Measurements from ENCODE around the gene ZNF837.
"Not testable (repeated sequence)": the region's sequence is repeated elsewhere in the genome, so short reads cannot be mapped to it uniquely, and the experiment has no call there.

ZNF837 gene

DNA sequence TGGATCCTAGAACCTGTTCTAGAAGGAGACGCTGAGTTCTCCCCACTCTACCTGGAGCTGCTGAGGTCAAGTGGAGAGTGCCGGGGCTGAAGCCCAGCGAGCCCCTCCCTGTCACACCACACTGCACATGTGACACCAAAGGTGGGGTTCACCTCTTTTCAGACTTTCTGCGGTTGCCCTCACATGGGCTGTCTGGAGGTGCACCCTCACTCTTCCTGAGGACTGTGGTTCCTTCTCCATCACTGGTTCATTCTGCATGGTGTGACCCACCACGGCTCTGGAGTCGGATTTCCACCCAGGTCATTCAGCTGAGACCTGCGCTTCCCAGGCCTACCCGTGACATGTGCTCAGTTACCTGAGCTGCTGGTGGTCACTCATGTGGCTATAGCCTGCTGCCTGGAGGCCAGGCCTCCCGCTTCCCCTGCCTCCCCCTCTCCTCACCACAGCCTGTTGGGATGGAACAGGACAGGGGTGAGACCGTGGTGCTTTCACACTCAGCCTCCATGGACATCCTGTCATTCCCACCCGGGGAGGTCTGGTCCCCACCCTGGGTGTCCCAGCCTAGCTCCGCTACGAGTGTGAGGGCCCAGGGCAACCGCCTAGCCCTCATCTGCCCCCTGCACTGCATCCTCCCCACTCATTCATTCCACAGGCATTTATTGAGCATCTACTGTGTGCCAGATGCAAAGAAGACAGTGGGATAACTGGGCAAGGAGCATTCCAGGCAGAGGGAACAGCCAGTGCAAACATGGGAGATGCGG is 26.9 kb downstream of the ZNF837 start:
- DNase-seq = no peak

DNA sequence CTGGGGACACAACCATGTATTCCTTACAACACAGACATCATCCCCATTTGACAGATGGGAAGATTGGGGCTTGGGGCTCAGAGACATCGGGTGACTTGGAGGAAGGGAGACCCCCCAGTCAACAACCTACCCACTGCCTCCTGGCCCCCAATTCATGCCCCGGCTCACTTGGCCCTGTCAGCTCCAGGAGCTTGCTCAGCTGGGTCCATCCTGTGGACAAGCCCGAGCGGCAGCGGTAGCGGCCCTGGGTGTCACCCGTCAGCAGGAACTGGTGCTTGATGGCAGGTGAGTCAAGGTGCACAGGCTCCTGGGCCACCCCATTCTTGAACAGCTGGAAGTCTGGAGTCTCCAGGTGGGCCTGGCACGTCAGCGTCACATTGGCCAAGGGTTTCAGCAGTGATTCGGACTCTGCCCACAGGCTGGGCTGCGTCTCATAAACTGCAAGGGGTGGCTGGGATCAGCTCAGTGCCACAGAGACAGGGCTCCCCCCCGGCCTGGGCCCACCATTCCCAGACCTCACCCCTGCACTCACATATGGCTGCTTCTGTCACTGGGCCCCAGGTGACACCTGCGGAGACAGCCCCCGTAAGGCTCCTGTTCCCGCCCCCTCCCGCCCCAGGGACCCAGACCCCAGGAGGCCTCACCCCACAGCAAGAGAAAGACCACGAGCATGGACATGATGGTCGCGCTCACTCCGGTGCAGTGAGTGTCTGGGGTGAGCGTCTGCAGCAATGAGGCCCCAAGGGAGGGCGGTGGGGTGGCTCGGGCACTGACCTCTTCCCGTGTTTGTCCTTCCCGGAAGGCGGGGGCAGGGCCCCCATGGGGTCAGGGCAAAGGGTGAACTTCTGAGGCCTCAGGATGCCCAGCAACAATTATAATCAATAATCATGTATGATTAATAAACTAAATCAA is 27.8 kb downstream of the ZNF837 start, which contains the start of gene A1BG:
A1BG (minus strand) TSS at position 733 of the 912 bp plus-strand sequence; CDS start at position 678, 55 bp downstream.
- no peak for ATAC-seq (replicated peaks)
- H3K4me1 Mint-ChIP-seq = peaks cover 18 to 45% of the 10 kb centered on the region in 2 donors
- no peak within 1 kb of the TSS for H3K4me3 Mint-ChIP-seq
- H3K27me3 Mint-ChIP-seq = peaks cover 0 to 8% of the 10 kb centered on the region in 2 donors
- peaks cover 36 to 45% of the 10 kb centered on the region in 2 donors for H3K36me3 Mint-ChIP-seq
- peak within 1 kb of the TSS; percentile 14 for H3K27ac Mint-ChIP-seq
- no peaks in the 10 kb centered on the region for H3K9me3 Mint-ChIP-seq
- DNase-seq = no peak

More for the DNA sequence above, 26.9 kb downstream of the ZNF837 start:
- H3K27ac Mint-ChIP-seq = peak overlapping the region; percentile 14
- peaks cover 0 to 12% of the 10 kb centered on the region in 2 donors for H3K27me3 Mint-ChIP-seq
- H3K36me3 Mint-ChIP-seq = peaks cover 36 to 47% of the 10 kb centered on the region in 2 donors
- no peaks in the 10 kb centered on the region for H3K9me3 Mint-ChIP-seq
- H3K4me3 Mint-ChIP-seq = no peak overlapping the region
- H3K4me1 Mint-ChIP-seq = peaks cover 17 to 45% of the 10 kb centered on the region in 2 donors
- ATAC-seq (replicated peaks) = no peak

DNA sequence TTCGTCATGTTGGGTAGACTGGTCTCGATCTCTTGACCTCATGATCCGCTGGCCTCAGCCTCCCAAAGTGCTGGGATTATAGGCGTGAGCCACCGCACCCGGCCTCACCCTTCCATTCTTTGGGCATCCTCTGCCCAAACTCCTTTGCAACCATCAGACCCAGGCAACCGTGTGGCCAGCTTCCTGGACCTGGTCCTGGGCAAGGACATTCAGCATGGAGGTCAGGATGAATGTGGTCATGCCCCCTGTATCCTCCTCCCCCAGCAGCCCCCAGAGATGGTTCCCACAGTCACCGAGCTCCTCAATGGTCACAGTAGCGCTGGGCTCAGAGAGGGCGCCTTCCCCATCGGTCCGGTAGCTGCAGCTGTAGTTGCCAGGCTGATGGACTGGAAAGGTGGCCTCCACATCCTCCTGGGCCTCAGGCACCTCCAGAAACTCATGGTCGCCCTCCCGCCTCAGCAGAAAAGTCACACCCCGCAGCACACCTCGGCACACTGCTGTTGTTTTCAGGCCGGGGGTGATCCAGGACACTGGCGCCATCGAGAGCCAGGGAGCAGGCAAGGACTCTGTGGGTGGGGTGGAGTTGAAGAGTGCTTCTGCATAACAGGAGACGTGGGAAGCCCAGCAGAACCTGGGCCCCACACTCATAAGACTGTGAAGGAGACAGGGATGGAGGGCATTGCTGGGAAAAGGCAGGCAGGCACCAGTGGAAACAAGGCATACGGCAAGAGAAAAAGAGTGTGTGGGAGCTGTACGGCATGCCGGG is 28.7 kb downstream of the ZNF837 start:
- no peak overlapping the region for H3K27ac Mint-ChIP-seq
- H3K9me3 Mint-ChIP-seq = no peaks in the 10 kb centered on the region
- peaks cover 35 to 39% of the 10 kb centered on the region in 2 donors for H3K36me3 Mint-ChIP-seq
- H3K27me3 Mint-ChIP-seq = no peaks in the 10 kb centered on the region
- no peak overlapping the region for H3K4me3 Mint-ChIP-seq
- ATAC-seq (replicated peaks) (no peak), DNase-seq (no peak)
- H3K4me1 Mint-ChIP-seq = peaks cover 16 to 45% of the 10 kb centered on the region in 2 donors

DNA sequence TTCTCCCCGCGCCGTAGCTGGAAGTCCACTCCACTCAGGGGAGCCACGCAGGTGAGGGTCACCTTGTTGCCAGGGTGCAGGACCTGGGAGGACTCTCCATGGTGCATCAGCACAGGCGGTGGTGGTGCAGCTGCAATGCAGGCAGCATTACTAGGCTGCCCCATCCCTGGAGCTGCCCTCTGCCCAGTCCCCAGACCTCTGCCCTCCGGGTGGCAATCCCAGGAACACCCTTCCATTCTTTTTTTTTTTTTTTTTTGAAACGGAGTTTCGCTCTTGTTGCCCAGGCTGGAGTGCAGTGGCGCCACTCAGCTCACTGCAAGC is 29.3 kb downstream of the ZNF837 start:
- H3K27me3 Mint-ChIP-seq = no peaks in the 10 kb centered on the region
- no peak overlapping the region for H3K27ac Mint-ChIP-seq
- peaks cover 17 to 44% of the 10 kb centered on the region in 2 donors for H3K4me1 Mint-ChIP-seq
- no peak for ATAC-seq (replicated peaks)
- no peak for DNase-seq
- H3K36me3 Mint-ChIP-seq = peaks cover 35 to 39% of the 10 kb centered on the region in 2 donors
- no peak overlapping the region for H3K4me3 Mint-ChIP-seq
- no peaks in the 10 kb centered on the region for H3K9me3 Mint-ChIP-seq

DNA sequence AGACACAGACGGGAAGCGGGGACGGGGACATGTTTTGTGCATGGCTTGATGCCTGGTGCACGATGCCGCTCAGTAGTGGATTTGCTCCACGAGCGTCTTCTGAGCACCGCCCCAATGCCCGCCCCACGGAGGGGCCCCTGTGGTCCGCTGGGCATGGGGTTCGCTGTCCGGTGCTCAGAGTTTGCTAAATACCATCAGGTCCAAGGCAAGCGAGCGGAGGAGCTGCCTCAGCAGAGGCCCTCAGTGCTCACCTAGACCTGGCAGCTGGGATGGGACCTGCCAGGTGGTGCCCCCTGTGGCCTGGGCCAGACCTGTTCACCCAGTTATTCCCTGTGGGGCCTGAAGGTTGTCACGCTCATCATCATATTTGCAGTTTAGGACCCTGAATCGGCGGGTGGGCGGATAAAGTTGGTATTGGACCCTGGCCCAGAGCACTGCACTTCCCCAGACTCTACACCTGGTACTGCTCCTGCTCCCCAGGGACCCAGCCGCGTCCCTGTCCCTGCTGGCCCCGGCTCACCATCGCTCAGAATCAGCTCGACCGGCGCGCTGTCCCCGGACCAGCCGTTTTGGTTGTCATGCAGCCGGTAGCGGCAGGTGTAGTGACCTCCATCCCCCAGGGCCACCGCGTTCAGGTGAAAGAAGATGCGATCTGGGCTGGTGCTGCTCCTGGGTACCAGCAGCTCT is 29.8 kb downstream of the ZNF837 start:
- no peaks in the 10 kb centered on the region for H3K27me3 Mint-ChIP-seq
- peaks cover 35 to 39% of the 10 kb centered on the region in 2 donors for H3K36me3 Mint-ChIP-seq
- no peaks in the 10 kb centered on the region for H3K9me3 Mint-ChIP-seq
- H3K27ac Mint-ChIP-seq = no peak overlapping the region
- no peak for DNase-seq
- peak overlapping the region in 1 of 2 donors; percentile 32 for H3K4me3 Mint-ChIP-seq
- peaks cover 16 to 44% of the 10 kb centered on the region in 2 donors for H3K4me1 Mint-ChIP-seq
- no peak for ATAC-seq (replicated peaks)

DNA sequence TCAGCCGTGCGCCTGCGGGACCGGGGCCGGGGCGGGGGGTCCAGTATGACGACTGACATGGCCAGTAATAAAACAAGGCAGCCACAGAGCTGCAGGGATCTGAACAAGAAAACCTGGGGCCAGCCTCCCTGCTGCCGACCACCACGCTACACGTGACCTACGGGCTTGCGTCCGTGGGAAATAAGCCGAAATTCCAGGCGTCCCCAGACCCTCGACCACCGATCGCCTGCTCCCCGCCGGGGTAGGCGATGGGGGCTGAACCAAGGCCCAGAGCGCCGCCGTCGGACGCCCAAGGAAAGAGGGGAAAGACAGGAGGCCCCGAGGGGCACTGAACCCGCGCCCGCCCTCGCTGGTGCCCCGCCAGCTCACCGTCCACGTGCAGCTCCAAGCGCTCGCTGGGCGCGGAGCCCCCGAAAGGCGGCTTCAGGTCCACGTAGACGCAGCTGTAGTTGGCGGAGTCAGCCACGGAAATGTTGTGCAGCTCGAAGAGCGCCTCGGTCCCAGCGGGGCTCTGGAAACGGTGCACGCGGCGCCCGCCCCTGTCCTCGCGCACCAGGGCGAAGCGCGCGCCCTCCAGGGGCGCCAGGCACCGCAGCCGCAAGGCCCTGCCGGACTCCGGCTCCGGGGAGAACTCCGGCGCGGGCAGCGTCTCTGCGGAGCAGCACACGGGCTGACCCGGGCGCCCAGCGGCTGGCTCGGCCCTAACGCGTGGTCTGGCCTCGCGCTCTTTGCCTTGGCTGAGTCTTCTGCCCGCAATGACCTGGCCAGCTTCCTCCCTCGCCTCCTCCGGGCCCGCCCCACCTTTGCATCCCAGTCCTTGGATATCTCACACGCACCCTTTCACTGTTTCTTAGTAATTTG is 30.6 kb downstream of the ZNF837 start:
- Mint-ChIP-seq H3K9me3 (no peaks in the 10 kb centered on the region), H3K27ac (no peak overlapping the region), H3K4me1 (peaks cover 20 to 48% of the 10 kb centered on the region in 2 donors), H3K36me3 (peaks cover 37 to 43% of the 10 kb centered on the region in 2 donors), H3K4me3 (peak overlapping the region; percentile 61 to 73), H3K27me3 (no peaks in the 10 kb centered on the region)
- DNase-seq (no peak), ATAC-seq (replicated peaks) (no peak)

DNA sequence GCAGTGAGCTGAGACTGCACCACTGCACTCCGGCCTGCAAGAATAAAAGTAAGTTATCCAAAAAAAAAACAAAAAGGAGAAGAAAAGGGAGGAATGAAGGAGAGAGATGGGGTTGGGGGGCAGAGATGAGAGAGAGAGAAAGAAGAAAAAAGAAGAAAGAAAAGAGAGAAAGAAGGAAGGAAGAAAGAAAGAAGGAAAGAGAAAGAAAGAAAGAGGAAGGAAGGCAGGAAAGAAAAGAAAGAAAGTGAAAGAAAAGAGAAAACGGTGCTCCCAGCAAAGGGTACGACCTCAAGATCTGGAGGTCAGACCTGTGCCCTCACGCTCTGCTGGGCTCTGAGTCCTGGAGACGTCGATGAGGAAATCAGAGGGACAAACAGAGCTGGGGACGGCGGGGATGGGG is 31.2 kb downstream of the ZNF837 start:
- Mint-ChIP-seq H3K4me3 (peak overlapping the region; percentile 61 to 73), H3K36me3 (peaks cover 37 to 42% of the 10 kb centered on the region in 2 donors), H3K9me3 (no peaks in the 10 kb centered on the region), H3K27me3 (no peaks in the 10 kb centered on the region), H3K4me1 (peaks cover 20 to 48% of the 10 kb centered on the region in 2 donors), H3K27ac (peak overlapping the region; percentile 52)
- DNase-seq (no peak), ATAC-seq (replicated peaks) (no peak)

DNA sequence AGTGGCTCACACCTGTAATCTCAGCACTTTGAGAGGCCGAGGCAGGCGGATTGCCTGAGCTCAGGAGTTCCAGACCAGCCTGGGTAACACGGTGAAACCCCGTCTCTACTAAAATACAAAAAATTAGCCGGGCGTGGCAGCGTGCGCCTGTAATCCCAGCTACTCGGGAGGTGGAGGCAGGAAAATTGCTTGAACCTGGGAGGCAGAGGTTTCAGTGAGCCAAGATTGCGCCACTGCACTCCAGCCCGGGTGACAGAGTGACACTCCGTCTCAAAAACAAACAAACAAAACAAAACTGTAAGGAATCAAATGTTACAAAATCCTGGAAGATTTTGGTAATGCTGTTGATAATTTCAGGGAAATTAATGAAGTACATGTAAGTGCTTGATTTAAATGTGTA is 32.8 kb downstream of the ZNF837 start:
- Mint-ChIP-seq H3K4me1 (peaks cover 20 to 48% of the 10 kb centered on the region in 2 donors), H3K4me3 (peak overlapping the region; percentile 91 to 99), H3K36me3 (peaks cover 33 to 35% of the 10 kb centered on the region in 2 donors), H3K27ac (peak overlapping the region; percentile 96)
- DNase-seq, H3K9me3 Mint-ChIP-seq, H3K27me3 Mint-ChIP-seq: not testable (repeated sequence)
- ATAC-seq (replicated peaks) = peak; percentile 5 to 10

DNA sequence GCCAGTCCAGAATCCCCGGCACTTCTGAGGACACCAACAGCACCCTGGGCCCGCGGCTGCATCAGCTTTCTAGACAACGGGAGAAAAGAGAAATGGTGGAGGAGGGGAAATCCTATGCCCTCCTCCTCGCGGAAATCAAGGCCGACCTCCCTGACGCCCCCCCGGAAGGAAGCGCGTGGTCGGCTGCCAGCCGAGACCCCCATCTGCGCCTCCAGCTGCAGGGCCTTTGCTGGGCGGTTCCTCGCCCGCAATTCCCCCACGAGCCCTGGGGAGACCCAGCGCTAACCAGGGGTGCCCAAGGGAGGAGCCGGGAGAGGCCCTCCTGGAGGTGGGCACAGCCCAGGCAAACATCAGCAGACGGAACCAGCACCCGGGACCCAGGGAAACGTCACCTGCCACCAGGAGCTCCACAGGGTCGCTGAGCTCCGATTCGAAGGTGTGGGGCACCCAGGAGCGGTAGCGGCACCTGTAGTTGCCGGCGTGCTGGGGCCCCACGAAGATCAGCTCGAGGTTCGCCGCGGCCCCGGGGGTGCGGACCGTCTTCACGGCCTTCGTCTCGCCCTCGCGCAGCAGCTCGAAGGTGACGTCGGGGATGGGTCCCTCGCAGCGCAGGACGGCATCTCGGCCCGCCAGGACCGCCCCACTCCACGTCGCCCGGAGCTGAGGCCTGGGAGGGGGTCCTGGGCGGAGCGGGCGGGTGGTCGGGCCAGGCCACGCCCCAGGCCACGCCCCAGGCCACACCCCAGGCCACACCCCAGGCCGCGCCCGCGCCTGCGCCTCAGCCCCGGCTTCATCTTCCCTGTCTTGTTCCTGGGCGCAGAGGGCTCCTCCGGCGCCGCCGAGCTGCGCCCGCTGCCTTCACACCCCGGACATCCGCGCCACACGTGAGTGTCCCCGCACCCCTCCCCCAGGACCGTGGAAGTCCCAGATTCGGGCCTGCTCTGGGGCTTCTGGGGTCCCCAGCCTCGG is 33.6 kb downstream of the ZNF837 start:
- H3K27me3 Mint-ChIP-seq = no peaks in the 10 kb centered on the region
- ATAC-seq (replicated peaks) = peak; percentile 91 to 95
- peaks cover 19 to 43% of the 10 kb centered on the region in 2 donors for H3K4me1 Mint-ChIP-seq
- H3K4me3 Mint-ChIP-seq = peak overlapping the region; percentile 91 to 99
- H3K9me3 Mint-ChIP-seq = no peaks in the 10 kb centered on the region
- peak; percentile 75 for DNase-seq
- peaks cover 34 to 35% of the 10 kb centered on the region in 2 donors for H3K36me3 Mint-ChIP-seq
- peak overlapping the region; percentile 96 for H3K27ac Mint-ChIP-seq

DNA sequence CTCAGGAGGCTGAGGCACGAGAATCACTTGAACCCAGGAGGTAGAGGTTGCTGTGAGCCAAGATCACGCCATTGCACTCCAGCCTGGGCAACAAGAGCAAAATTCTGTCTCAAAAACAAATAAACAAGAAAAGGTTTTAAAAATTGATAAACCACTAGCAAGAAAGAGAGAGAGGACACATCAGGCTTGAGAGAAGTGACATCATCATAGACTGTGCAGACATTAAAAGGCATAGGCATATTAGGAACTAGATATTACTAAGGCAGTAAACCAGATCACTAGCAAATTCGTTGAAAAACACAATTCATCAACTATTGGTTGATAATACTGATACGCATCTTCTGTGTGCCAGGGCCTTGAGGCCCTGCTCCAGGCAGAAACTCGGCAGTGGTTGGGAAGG is 35.3 kb downstream of the ZNF837 start:
- Mint-ChIP-seq H3K27ac (no peak overlapping the region), H3K36me3 (peaks cover 30 to 35% of the 10 kb centered on the region in 2 donors), H3K4me3 (peak overlapping the region; percentile 91 to 99), H3K9me3 (no peaks in the 10 kb centered on the region), H3K27me3 (no peaks in the 10 kb centered on the region), H3K4me1 (peaks cover 20 to 28% of the 10 kb centered on the region in 2 donors)
- no peak for ATAC-seq (replicated peaks)
- no peak for DNase-seq

DNA sequence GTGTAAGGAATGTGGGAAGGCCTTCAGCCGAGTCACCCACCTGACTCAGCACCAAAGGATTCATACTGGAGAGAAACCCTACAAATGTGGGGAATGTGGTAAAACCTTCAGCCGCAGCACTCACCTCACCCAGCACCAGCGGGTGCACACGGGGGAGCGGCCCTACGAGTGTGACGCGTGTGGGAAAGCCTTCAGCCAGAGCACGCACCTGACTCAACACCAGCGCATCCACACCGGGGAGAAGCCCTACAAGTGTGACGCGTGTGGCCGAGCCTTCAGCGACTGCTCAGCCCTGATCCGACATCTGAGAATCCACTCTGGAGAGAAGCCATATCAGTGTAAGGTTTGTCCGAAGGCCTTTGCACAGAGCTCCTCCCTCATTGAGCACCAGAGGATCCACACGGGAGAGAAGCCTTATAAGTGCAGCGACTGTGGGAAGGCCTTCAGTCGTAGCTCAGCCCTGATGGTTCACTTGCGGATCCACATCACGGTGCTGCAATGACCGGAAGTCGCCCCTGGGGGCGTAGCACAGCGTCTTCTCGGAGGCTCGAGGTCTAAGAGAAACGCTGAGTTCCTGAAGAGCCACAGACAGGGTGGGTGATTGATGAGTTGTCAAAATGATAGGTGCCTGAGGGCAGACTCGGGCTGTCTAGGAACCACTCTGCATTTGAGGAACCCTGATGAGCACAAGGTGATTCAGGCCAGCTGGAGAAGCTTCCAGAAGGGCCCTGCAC is 41.8 kb downstream of the ZNF837 start:
- H3K4me3 Mint-ChIP-seq = no peak overlapping the region
- no peaks in the 10 kb centered on the region for H3K27me3 Mint-ChIP-seq
- ATAC-seq (replicated peaks) (no peak), DNase-seq (no peak)
- peaks cover 53 to 74% of the 10 kb centered on the region in 2 donors for H3K36me3 Mint-ChIP-seq
- no peak overlapping the region for H3K27ac Mint-ChIP-seq
- peaks cover 0 to 3% of the 10 kb centered on the region in 2 donors for H3K9me3 Mint-ChIP-seq
- H3K4me1 Mint-ChIP-seq = peaks cover 7 to 9% of the 10 kb centered on the region in 2 donors

Data from stimulated activated naive B cell treated with anti-CD40 and anti-IgM and Interleukin-4, amounts not matched to agents 10 μg/mL and 1 μg/mL and 100 μg/mL, for 72 hours (primary cell).